ENCODE measurements around the gene HEY2.
"Not testable (repeated sequence)": the region's sequence is repeated elsewhere in the genome, so short reads cannot be mapped to it uniquely, and the experiment has no call there.

Gene HEY2

DNA sequence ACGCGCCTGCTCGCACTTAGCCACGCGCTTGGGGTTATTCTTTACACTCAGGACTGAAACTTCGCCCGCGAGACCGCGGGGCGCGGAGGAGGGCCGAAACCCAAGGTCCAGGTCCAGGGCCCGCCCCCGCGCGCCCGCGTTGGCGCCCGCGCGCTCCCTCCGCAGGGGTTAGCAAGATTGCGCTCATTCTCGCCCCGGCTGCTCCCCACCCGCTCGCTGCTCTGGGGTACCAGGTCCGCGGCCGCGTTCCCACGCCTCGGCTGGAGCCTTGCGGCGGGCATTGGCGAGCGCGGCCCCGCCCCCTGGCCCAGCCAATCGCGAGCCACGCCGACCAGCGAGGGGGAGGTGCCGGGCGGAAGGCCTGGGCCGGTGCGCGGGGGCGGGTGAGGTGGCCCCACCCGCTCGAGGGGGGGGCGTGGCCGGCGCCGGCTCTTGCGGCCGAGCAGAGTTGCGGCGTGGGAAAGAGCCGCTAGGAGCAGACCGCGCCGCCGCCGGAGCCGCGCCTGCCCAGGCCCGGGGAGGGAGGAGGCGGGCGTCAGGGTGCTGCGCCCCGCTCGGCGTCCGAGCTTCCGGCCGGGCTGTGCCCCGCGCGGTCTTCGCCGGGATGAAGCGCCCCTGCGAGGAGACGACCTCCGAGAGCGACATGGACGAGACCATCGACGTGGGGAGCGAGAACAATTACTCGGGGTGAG lies at the start of gene HEY2:
Gene HEY2 (plus strand): TSS at position 460 of the 692 bp plus-strand sequence. CDS start 145 bp downstream, at position 605.
- peak; percentile 81 for DNase-seq (ENCODE audit: low read depth, low spot score)

DNA sequence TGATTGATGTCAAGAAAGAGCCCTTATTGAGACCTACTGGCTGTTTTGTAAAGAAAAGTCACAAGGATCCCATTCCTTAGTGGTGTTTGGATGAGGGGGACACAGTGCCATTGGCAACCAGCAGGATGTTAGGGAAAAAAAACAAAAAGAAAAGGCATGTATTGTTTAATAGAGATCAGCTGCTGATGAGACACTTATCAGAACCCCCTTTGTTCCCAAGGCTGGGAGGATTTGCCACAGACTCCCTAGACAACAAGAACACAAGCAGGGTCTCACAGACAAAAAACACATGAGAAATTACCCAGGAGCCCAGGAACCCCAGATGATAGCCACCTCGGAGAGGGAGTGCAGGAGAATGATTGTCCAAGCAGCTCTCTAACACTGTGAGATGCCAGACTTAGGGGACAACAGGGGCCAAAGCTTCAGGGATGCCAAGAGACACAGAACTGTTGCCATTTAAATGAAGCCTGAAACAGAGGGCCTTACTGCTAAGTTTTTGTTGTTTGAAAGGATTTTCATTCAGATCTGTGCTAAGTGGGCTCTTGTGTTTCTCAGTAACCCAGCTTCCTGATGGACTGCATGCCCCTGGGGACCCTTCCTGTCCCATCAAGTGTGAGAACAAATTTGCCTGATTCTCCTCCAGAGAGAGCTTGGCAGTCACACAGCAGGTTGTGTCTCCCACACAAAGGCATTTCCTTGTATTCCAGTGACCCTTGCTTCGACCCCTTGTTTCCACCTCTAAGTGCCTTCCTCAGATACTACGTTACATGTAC lies 48.7 kb upstream of the HEY2 start:
- DNase-seq (ENCODE audit: low read depth, low spot score), result no peak

DNA sequence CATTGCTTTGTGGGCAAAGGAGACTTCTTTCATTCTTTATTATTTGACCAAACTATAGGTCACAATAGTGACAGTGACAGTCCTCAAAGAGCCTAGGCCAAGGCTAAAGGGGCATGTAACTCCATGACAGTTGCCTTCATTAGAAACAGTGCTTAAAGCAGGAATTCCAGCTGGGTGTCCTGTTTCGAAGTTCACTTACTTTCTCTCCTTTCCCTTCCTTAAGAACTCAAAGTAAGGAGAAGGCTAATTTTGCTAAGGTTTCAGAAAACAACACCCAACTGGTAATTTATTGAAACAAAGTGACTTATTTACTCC lies 48.1 kb upstream of the HEY2 start:
- no peak for DNase-seq (ENCODE audit: low read depth, low spot score)

DNA sequence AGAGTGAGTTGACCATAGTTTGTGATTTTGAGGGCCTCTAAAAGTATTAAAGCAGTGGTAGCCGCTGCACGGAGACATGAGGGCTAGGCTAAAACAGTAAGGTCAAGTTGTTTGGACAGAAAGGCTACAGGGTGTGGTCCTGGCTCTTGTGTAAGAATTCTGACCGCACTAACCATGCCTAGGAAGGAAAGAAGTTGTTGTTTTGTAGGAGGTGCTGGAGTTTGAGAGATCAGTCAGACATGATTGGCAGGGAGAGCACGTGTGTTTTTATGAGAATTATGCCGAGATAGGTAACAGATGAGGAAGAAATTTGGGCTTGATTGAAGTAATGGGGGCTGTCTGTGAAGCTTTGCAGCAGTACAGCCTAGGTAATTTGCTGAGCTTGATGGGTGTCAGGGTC lies 45.5 kb upstream of the HEY2 start:
- DNase-seq (ENCODE audit: low read depth, low spot score), result not testable (repeated sequence)

DNA sequence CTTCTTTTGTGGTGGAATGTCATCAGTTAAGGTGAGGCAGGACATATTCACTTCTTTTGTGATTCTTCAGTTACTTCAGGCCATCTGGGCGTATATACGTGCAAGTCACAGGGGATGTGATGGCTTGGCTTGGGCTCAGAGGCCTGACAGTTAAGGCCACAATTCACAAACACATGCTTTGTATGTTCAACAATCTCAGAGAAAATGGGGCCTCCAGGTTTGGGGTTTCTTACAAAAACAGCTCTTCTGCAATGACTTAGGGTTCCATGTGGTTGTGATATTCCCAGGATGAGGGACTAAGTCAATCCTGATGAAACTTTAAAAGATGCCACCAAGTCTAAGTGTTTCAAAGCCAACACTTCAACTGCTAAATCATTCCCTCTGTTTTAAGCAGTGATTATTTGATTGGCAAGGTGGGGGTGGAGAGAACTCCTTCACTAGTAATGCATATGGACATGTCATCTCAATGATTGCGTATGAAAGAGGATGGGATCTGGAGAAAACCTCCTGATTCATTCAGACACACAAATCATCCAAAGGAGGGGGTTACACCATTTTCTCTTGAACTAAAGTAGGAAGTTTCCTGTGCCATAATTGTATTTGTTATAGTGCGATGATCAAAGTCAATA lies 41.7 kb upstream of the HEY2 start:
- no peak for DNase-seq (ENCODE audit: low read depth, low spot score)

DNA sequence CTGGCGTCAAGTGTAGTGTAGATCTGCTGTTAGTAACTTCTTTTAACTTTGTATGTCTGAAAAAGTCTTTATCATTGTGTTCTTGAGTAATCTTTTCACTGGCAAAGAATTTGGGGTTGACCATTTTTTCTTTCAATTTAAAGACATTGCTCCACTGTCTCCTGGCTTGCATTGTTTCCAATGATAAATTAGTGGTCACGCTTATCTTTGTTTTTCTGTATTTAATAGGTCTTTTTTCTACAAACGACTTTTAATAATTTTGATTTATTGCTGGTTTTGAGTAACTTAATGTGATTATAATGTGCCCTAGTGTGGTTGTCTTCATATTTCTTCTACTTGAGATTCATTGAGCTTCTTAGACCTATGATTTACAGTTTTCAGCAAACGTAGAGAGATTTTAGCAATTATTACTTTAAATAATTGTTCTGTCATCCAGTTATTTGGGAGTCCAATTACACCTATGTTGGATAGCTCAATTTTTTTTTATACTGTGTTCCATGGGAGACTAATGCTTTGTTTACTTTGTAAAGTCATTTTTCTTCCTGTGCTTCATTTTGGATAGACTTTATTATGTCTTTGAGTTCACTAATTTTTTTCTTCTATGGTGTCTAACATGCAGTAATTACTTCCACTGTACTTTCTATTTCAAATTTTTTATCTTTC lies 38.3 kb upstream of the HEY2 start:
- DNase-seq (ENCODE audit: low read depth, low spot score), result no peak

DNA sequence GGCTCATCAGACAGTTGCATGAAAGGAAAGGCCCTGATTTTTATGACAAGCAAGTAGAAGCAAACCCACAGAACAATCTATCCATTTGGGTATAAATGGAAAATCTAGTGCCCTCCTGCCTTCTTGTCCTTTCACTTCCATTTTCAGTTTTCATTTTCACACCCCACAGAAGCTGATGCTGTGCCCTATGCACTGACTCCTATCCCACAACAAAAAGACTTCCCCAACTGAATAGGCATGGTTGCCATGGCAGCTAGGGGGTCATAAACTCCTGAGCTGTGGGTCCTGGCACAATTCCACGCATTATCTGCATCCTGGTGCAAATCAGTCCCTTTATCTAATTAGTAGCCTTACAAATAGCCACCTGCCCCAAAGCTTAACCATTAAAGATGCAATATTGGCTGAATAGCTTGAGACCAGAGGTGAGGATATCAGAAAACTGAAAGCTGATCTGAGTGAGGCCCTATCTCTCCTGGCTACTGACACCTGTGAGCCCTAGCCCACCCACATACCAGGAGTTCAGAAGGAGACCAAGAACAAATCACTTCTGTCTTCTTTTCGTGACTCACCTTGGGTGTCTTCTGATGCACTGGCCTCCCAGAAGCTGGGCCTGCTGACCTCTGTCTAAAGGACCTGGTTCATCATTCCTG lies 34.9 kb upstream of the HEY2 start:
- DNase-seq (ENCODE audit: low read depth, low spot score), result no peak

DNA sequence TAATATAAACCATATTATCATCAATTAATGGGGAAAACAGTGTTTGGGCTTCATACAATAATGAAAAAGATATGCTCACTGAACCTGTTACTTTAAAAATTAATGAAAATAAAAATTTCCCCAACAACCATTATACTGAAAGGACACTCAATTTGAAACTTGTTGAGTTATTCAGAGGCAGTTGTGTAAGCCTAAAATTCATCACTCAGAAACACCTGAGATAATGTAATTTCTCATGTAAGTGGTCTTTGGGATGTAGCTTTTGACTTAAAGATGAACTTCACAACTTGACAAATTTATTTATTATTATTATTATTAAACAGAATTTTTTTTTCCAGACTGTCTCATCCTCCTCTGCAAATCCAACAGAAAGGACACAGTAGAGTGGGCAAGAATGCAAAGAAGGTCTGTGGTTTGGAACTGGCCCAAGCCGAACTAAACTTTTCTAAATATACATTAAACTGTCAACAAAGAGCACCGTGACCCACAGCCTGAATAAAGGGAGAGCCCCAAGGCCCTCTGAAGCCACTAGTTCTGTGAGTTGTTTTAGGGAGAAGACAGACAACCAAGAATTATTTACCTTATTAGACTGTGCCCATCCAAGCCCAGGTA lies 32.2 kb upstream of the HEY2 start:
- DNase-seq (ENCODE audit: low read depth, low spot score), result no peak

DNA sequence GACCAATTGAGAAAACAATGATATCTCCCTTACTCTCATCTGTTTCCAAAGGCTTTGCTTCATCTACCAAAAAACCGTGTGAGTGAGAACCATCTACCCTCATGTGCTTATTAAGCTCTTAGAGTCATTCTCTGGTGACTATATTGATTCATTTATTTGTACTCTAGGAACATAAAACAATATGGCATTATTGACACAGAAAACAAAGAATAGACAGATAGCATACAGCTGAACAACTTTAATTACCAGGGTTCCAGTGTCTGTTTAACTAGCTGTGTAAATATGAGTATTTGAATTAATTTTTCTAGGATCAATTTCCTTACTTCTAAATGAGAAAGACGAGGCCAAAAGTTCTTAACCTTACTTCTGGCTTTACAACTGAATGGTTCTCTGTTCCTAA lies 31.3 kb upstream of the HEY2 start:
- no peak for DNase-seq (ENCODE audit: low read depth, low spot score)

DNA sequence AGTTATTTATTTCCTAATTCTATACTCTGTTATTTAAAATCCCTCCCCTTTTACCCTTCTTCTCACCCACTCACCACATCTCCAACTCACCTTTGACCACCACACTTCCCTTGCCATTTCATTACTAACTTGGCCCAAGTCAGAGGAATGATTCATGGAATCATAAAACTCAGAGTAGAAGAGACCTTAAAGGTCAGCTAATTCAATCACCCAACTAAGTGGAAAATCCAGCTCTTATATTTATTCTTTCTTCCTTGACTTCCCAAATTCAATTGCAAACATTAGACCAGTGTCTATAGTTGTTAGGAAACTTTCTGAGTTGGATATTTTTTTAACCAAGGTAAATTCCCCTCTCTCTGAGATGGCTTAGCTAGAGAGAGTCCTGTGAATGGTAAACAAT lies 26.5 kb upstream of the HEY2 start:
- DNase-seq (ENCODE audit: low read depth, low spot score), result no peak

DNA sequence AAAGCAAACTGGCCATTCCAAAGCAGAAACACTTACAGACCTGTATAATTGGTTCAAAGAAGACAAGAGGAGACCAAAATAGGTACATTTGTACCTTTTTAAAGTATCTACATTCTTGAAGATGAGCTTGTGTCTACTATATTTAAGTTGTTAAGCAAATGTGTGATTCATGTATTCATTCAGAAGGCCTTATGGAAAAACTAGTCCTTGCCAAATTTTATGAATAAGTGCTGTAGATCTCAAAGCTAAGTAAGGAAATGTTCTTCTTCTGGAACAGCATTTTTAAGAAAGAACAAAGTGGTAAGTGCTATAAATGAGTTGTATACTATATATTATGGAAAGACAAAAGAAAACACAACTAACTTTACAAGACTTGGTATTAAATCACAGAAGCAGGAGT lies 22.2 kb upstream of the HEY2 start:
- no peak for DNase-seq (ENCODE audit: low read depth, low spot score)

DNA sequence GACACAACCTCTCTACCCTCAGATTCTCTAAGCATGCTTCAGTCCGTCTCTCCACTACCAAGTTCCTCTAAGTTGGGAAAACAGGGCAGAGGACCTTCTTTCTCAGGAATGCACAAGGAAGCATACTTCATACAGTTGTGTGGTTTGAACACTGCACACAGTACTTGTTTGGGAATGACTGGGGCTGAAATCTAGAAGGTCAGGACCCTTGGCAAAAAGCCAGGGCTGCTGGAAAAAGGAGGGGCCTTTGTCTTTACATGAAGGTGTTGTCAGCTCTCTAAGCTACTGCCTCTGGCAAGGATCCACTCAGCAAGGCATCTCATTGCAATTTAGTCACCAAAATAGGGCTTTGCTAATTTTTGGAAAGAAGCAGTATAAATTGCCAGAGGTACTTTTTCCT lies 20.7 kb upstream of the HEY2 start:
- DNase-seq (ENCODE audit: low read depth, low spot score), result no peak

DNA sequence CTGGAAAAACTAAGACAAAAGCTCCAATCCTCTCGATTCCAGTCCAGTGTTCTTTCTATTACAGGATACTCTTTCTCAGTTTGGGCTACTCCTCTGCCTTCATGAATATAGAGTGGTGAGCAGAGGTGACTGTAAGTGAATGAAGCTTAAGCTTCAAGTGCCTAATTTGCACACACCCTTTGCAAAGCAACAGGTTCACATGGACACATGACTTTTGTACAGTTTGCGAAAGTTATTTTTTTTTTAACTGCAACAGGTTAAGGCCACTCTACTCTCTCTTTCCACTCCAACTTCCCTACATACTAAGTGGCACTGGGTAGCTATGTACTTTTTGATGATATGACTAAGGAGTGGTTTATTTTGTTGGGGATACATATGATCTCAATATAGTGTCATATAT lies 19.4 kb upstream of the HEY2 start:
- DNase-seq (ENCODE audit: low read depth, low spot score), result no peak

DNA sequence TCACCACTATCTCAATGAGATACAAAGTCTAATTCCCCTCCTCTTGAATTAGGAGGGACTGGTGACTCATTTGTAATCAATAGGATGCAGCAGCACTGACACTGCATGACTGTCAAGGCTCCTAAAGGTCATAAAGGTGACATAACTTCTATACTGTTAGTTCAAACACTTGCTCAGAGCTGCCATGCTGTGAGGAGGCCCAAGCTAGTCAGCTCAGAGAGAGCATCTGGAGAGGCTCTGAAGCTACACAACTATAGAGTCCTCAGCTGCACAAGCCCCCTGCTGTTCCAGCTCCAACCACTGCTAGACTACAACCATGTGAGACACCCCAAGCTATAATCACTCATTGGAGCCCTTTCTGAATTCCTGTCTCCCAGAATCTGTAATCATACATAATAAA lies 17.0 kb upstream of the HEY2 start:
- DNase-seq (ENCODE audit: low read depth, low spot score), result no peak

DNA sequence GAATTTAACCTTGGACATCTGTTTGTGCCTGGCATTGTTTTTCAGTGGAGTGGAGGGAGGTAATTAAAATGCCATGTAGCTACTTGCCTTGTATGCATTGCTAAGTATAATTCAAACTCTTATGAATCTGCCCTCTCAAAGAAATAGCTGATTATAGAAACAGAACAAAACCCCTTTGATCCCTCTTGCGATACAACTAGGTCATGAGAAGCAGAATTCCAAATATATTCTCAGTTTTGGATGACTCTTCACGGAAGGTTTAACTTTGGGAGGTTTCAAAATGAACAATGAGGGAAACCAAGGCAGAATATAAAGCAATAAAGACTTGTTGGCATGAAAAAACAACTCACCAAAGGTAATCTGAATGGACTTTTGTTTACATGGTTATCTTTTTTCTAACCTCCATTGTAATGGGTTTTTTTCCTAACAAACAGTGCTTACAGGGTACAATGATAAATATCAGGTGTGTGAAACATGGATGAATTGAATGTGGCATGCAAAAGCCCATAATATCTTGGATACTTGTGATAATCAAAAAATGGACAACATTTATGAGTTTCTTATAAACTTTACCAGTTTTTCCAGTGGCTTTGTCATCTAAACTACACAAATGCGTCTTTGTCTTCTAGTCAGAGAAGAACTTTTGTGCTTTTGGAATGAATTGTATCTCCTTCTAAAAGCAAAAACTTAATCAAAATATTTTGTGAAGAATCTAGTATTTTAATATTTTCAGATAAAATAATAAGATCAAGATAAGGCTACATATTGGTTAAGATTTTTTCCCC lies 15.7 kb upstream of the HEY2 start:
- no peak for DNase-seq (ENCODE audit: low read depth, low spot score)

DNA sequence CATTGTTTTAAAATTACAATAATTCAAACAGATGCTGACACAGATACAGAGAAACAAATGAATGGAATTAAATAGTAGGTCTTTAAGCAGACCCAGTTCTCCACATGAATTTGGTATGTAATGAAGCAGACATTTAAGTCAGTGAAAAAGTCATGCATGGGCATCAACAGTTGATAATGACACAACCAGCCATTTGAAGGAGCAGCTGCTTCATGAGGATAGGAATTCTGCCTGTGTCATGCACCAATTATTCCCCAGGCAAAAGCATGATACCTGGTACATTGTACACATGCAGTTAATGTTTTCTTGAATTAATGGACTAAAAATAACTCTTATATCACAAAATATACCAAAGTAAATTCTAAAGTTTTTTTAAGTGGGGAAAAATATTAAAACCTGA lies 11.2 kb upstream of the HEY2 start:
- no peak for DNase-seq (ENCODE audit: low read depth, low spot score)

DNA sequence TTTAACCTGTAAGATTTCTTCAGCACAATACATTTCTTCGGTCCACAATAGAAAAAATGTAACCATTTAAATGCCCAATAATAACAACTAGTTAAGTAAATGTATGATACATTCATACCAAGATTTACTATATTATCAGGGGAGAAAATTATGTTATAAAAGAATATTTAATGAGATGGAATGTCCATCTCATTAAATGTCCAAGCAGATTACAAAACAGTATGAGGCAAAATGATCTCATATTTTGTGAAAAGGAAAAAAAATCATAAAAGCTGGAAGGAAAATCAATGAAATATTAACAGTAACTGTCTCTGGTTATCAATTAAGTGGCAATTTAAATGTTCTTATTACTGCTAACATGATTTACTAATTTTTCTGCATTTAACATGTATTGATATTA lies 10.1 kb upstream of the HEY2 start:
- DNase-seq (ENCODE audit: low read depth, low spot score), result no peak

DNA sequence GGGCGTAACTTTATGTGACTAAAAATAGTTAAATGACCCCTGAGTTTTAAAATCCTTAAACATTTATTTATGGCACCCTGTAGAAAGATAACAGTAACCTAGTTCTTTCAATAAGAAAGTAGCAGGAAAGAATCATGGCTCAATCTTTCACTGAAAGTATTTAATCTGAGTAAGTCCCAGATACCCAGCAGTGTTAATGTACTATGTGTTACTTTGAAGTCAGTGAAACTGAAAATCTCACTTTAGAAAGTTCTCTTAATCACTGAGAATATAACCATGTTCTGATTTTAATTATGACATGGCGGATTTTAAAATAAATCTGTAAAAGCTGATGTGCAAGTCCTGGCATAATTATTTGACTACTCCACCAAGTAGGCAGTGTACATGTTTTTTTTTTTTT lies 8.1 kb upstream of the HEY2 start:
- no peak for DNase-seq (ENCODE audit: low read depth, low spot score)

DNA sequence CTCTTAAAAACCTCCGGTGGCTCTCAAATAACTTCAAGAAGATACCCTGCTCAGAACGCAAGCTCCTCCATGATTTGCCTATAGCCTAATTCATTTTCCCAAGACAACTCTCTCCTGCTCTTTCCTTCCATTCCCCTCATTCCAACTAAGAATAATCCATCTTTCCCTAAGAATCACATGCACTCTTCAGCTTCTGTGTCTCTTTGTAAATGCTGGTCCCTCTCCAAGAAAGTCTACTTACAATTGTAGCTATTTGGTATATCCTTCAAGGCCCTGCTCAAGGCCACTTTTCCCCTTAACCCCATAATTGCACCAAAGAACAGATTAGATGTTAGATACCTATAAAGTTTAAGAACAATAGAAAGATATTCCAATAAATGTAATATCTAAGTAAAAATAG lies 7.4 kb upstream of the HEY2 start:
- DNase-seq (ENCODE audit: low read depth, low spot score), result no peak

DNA sequence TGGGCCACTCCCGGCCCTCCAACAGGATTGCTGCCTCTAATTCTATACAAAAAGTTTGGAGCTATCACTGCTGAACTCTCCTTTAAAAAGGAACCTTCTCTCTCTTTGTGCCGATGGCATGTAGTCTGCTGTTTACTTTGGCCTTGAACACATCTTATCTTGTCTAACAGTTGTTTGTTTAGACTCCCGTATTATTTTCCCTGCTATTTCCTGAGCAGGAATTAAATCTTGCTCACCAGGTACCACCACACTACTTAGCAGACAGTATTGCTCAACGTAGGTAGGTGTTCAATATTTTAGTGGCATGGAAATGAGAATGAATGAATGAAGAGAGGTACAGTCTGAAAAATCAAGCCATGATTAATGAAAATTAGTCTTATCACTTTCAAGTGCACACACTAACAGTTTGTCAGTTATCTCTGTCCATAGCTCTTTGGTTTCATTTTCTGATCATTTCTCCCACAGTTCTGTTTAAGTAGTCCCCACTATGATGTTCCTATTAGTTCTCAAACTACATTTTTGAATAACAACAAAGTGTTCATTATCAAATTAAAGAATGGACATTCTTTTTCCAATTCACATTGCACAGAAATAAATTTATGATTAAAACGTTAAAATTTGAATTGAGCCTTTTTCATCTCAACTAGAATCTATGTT lies 6.8 kb upstream of the HEY2 start:
- no peak for DNase-seq (ENCODE audit: low read depth, low spot score)

Measured in smooth muscle cell of the brain vasculature (primary cell).